ENCODE results near the gene CACNA1C. TPM values are rescaled to one million over a fixed set of nuclear protein-coding genes. Genes with fewer than 3 reads are reported as not detected.

Gene CACNA1C
- total and polyA plus RNA-seq, 2 of the 4 experiments (the other 2 are of a cell fraction): 1.6 to 2.6 TPM

DNA sequence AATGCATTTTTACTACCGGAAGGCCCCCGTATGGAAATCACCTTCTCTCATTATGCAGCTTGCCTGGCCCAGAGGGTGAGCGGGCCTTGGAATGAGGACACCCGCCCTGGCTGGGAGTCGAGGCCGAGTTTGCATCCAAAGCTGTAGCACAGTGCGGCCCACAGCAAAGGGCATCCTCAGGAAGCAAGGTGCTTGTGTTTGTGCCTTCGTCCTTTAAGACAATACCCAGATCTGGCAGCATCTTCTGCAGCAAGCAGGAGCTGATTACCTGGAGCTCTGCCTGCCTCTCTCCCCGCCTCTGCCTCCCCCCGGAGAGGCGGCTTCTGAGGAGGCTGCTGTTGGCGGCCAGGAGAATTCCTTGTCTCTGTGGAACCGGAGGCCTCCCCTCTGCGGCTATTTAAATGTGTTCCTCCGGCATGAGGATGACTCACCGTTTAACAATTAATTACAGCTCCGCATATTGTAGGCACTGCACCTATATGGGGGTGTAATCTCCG is 145.3 kb downstream of the CACNA1C start:
- intact Hi-C loops (cut with micrococcal nuclease): no loop called here
- peak overlapping the region; percentile 12 for H2AK9ac ChIP-seq (replicated peaks; ENCODE audit: low read depth, low read length, poor library complexity)

More for the DNA sequence above, 145.3 kb downstream of the CACNA1C start:
- Histone ChIP-seq H2BK20ac (ENCODE audit: low read depth, low read length) (0 out of 2 replicates have a peak overlapping the region, but pooled peaks have one; percentile 4), H3K9ac (ENCODE audit: low read depth, low read length) (no peak overlapping the region), H2AK5ac (ENCODE audit: low read depth, low read length) (peak overlapping the region; percentile 37), H3K4me3 (ENCODE audit: insufficient read depth, low read depth, low read length) (no peak overlapping the region), H3K9me1 (ENCODE audit: insufficient read depth, low read length) (peaks cover 19% of the 10 kb centered on the region; the same call in 1 of the 2 replicates), H3K4me2 (ENCODE audit: low read depth, low read length) (peak overlapping the region; percentile 17; the same call in 1 of the 2 replicates), H2BK15ac (ENCODE audit: low read depth, low read length) (no peak overlapping the region), H2BK120ac (ENCODE audit: low read depth, low read length) (peak overlapping the region; percentile 48; the same call in 1 of the 2 replicates), H4K91ac (ENCODE audit: insufficient read depth, low read depth, low read length) (no peak overlapping the region), H3K14ac (replicated peaks; ENCODE audit: low read depth, low read length) (no peak overlapping the region), H3K79me1 (ENCODE audit: low read depth in 1 of 2, low read length in 2 of 2) (peaks cover 0 to 6% of the 10 kb centered on the region in 2 experiments; a peak in 1 of 4 replicates), H3K27me3 (ENCODE audit: control insufficient read depth, insufficient read depth, low read length) (no peaks in the 10 kb centered on the region), H3K27ac (ENCODE audit: insufficient read depth, low read length) (no peak overlapping the region), H3K36me3 (ENCODE audit: control insufficient read depth, insufficient read depth, low read length) (no peaks in the 10 kb centered on the region), H3K23ac (ENCODE audit: low read depth, low read length) (no peak overlapping the region), H3K56ac (ENCODE audit: extremely low read depth, insufficient read depth, low read length) (no peak overlapping the region), H3K18ac (ENCODE audit: low read depth, low read length) (no peak overlapping the region), H4K5ac (ENCODE audit: low read depth, low read length) (no peak overlapping the region), H3K4me1 (ENCODE audit: control insufficient read depth, insufficient read depth, low read length) (peaks cover 11% of the 10 kb centered on the region), H2AFZ (replicated peaks; ENCODE audit: low read length, poor library complexity) (peak overlapping the region; percentile 35), H3K9me3 (ENCODE audit: control insufficient read depth, insufficient read depth, low read length) (no peaks in the 10 kb centered on the region; the same call in 1 of the 2 replicates), H3K4ac (ENCODE audit: low read depth, low read length) (peak overlapping the region; percentile 24; the same call in 1 of the 2 replicates), H4K8ac (ENCODE audit: low read depth in 2 of 2, low read length in 2 of 2) (peak overlapping the region in 1 of 2 experiments; percentile 31; a peak in 1 of 4 replicates), H4K20me1 (ENCODE audit: insufficient read depth, low read length) (no peaks in the 10 kb centered on the region), H2BK5ac (ENCODE audit: low read depth, low read length, poor library complexity, severe bottlenecking) (no peak overlapping the region)
- TF ChIP-seq FOS (IDR thresholded peaks at IDR 0.05; ENCODE audit: low read depth, low read length) (peak; percentile 68), RFX5 (IDR thresholded peaks at IDR 0.05; ENCODE audit: low read depth, low read length) (no peak), MAZ (IDR thresholded peaks at IDR 0.05; ENCODE audit: borderline replicate concordance, low read depth, low read length) (peak; percentile 70; the same call in 1 of the 2 replicates), RAD21 (IDR thresholded peaks at IDR 0.05; ENCODE audit: low read length) (no peak), BHLHE40 (IDR thresholded peaks at IDR 0.05; ENCODE audit: low read depth, low read length) (0 out of 2 replicates have a peak, but pooled peaks have one; percentile 12)
- ChIA-PET POLR2A (ENCODE audit: unreplicated experiment) (no interaction called here), CTCF (no interaction called here)
- dilution Hi-C loops (cut with HindIII; ENCODE audit: low sequenced_read_pairs, unreplicated experiment): no loop called here
- BruUV-seq (replicated peaks): no TSS peak
- ATAC-seq (ENCODE audit: low read depth): peak; percentile 89
- peak; percentile 64 for DNase-seq
- in situ Hi-C loops (cut with MboI; ENCODE audit: low sequenced_read_pairs): no loop called here
- WGBS, 2 experiments (ENCODE audit: extremely low coverage in 2 of 2, insufficient read length in 1 of 2): 92% methylated on average over 4 of the region's 18 CpGs; no CpG with 5 or more reads in 1 of the 2 experiments

All from IMR-90 (cell line).